HUDEP-2 (cell line): ENCODE results near the gene WDFY3.

Experiments
- DNase-seq, 76 experiments: peaks; one replicate each; lab custom pipeline; 2025; ENCODE audit not compliant: unreplicated experiment in 76 of 76; lab: John Stamatoyannopoulos, UW

Gene WDFY3

GRCh38 chr4:84952004-84952403 is 14.5 kb downstream of the WDFY3 start:
- no peak for DNase-seq

GRCh38 chr4:84948056-84948455 is 18.4 kb downstream of the WDFY3 start:
- DNase-seq, result no peak

GRCh38 chr4:84944947-84945346 is 21.5 kb downstream of the WDFY3 start:
- no peak for DNase-seq

- no peak for DNase-seq
Observed at GRCh38 chr4:84940960-84941359, 25.5 kb downstream of the WDFY3 start.

GRCh38 chr4:84939113-84939512 is 27.4 kb downstream of the WDFY3 start:
- no peak for DNase-seq

GRCh38 chr4:84938316-84938715 is 28.2 kb downstream of the WDFY3 start:
- no peak for DNase-seq

- no peak for DNase-seq
Observed at GRCh38 chr4:84937381-84937977, 29.0 kb downstream of the WDFY3 start.

- peak in 2 of 76 experiments; percentile 3 to 5 for DNase-seq
Observed at GRCh38 chr4:84936123-84936522, 30.4 kb downstream of the WDFY3 start.

- no peak for DNase-seq
Observed at GRCh38 chr4:84932462-84932861, 34.0 kb downstream of the WDFY3 start.

GRCh38 chr4:84931961-84932360 is 34.5 kb downstream of the WDFY3 start:
- DNase-seq, result no peak

GRCh38 chr4:84931274-84931673 is 35.2 kb downstream of the WDFY3 start:
- peak in 1 of 76 experiments; percentile 1 for DNase-seq

GRCh38 chr4:84928089-84928488 is 38.4 kb downstream of the WDFY3 start:
- no peak for DNase-seq

GRCh38 chr4:84927428-84927827 is 39.1 kb downstream of the WDFY3 start:
- no peak for DNase-seq

GRCh38 chr4:84925558-84925957 is 40.9 kb downstream of the WDFY3 start:
- no peak for DNase-seq

GRCh38 chr4:84924434-84924833 is 42.1 kb downstream of the WDFY3 start:
- no peak for DNase-seq

GRCh38 chr4:84920617-84921016 is 45.9 kb downstream of the WDFY3 start:
- no peak for DNase-seq

- no peak for DNase-seq
Observed at GRCh38 chr4:84917869-84918600, 48.5 kb downstream of the WDFY3 start.

- no peak for DNase-seq
Observed at GRCh38 chr4:84917086-84917821, 49.2 kb downstream of the WDFY3 start.

- no peak for DNase-seq
Observed at GRCh38 chr4:84916227-84916626, 50.3 kb downstream of the WDFY3 start.

GRCh38 chr4:84915396-84915780 is 51.1 kb downstream of the WDFY3 start:
- no peak for DNase-seq

- DNase-seq, result no peak
Observed at GRCh38 chr4:84914686-84915395, 51.6 kb downstream of the WDFY3 start.
